Thyroid gland (tissue), 4 donors: ENCODE data around the gene CCDC70.

Experiments
- CTCF ChIP-seq, 6 experiments: fragments of 200-600 bp in 3 of 6; fragments of 450-650 bp in 3 of 6; sonication (generic) in 3 of 6; IDR thresholded peaks; one replicate each; pipeline ENCODE4 v1.5.1; 2016 to 2019; ENCODE audit warnings: antibody characterized with exemption in 6 of 6, mild to moderate bottlenecking in 2 of 6, inconsistent platforms in 1 of 6, moderate library complexity in 1 of 6
- POLR2A ChIP-seq, 2 donors: fragments of 450-650 bp; IDR thresholded peaks; one replicate each; pipeline ENCODE4 v1.6.1; 2017; ENCODE audit warnings: antibody characterized with exemption in 2 of 2, mild to moderate bottlenecking in 2 of 2, moderate library complexity in 1 of 2

DNA sequence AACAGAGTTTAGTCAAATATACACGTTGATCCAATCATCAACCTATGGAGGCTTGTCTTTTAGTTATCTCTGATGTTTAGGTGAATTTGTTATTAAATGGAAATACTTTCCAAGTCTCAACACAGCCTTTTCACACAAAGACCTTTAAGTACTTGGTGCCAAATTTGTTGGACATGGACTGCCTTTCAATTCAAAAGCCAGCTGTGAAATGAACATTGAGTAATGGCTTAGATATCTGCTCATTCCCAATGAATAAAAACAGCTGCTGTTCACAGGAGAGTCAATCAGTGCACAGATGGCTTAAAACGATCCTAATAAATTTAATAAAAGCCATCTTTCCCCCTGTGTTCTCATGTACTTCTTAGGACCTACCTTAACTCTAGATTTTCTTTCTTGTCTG lies 37.9 kb upstream of the CCDC70 start:
- TF ChIP-seq CTCF (IDR thresholded peaks at IDR 0.05) (no peak), POLR2A (IDR thresholded peaks at IDR 0.05) (no peak)
